Hepatocyte (in vitro differentiated cells): ENCODE results near the gene MOB3B.

Source experiments
- CTCF ChIP-seq: fragments of 200-600 bp; sonication (generic); IDR thresholded peaks from 2 replicates; pipeline ENCODE4 v1.5.1; 2016; ENCODE audit warnings: antibody characterized with exemption, mild to moderate bottlenecking; ENCODE audit not compliant: poor library complexity
- EZH2phosphoT487 ChIP-seq: fragments of 200-600 bp; sonication (generic); IDR thresholded peaks from one replicate; pipeline ENCODE4 v1.6.1; 2018; ENCODE audit warnings: antibody characterized with exemption, mild to moderate bottlenecking, low read depth, moderate library complexity; ENCODE audit not compliant: unreplicated experiment, severe bottlenecking

GRCh38 chr9:27468462-27469110 lies 61.0 kb downstream of the MOB3B start:
- TF ChIP-seq CTCF (no peak), EZH2phosphoT487 (no peak)
